ENCODE results near the gene LYG2.
"Not testable (repeated sequence)": the region's sequence is repeated elsewhere in the genome, so short reads cannot be mapped to it uniquely, and the experiment has no call there.

LYG2 gene

GRCh38 chr2:99255491-99256318 lies at the start of gene LYG2:
LYG2 (minus strand) TSS chr2:99255666; CDS start chr2:99254260, 1,406 bp downstream.
- DNase-seq (ENCODE audit: low spot score) (no peak), ATAC-seq (ENCODE audit: low read depth) (no peak)
- Histone ChIP-seq H3K27me3 (ENCODE audit: insufficient read depth, poor library complexity, severe bottlenecking) (no peaks in the 10 kb centered on the region), H3K36me3 (ENCODE audit: low read depth) (no peaks in the 10 kb centered on the region), H3K27ac (ENCODE audit: poor library complexity, severe bottlenecking) (no peak within 1 kb of the TSS), H3K9me3 (ENCODE audit: severe bottlenecking) (no peaks in the 10 kb centered on the region), H3K4me1 (ENCODE audit: insufficient read depth, poor library complexity, severe bottlenecking) (no peaks in the 10 kb centered on the region), H3K4me3 (ENCODE audit: severe bottlenecking) (no peak within 1 kb of the TSS)
- no peak for TF ChIP-seq CTCF (IDR thresholded peaks at IDR 0.05; ENCODE audit: poor library complexity, severe bottlenecking)

- not testable (repeated sequence) for H3K27me3 ChIP-seq (ENCODE audit: insufficient read depth, poor library complexity, severe bottlenecking); ATAC-seq (ENCODE audit: low read depth); DNase-seq (ENCODE audit: low spot score); H3K4me3 ChIP-seq (ENCODE audit: severe bottlenecking); H3K36me3 ChIP-seq (ENCODE audit: low read depth); H3K27ac ChIP-seq (ENCODE audit: poor library complexity, severe bottlenecking); H3K9me3 ChIP-seq (ENCODE audit: severe bottlenecking); H3K4me1 ChIP-seq (ENCODE audit: insufficient read depth, poor library complexity, severe bottlenecking)
Measured at GRCh38 chr2:99301097-99301496, 45.6 kb upstream of the LYG2 start, which contains the start of gene LYG1. LYG1 (minus strand) TSS chr2:99301197; CDS start chr2:99295670, 5,527 bp downstream.

GRCh38 chr2:99299580-99299979 lies 44.1 kb upstream of the LYG2 start:
- no peaks in the 10 kb centered on the region for H3K4me1 ChIP-seq (ENCODE audit: insufficient read depth, poor library complexity, severe bottlenecking)
- DNase-seq (ENCODE audit: low spot score) (no peak), ATAC-seq (ENCODE audit: low read depth) (no peak)
- H3K36me3 ChIP-seq (ENCODE audit: low read depth): no peaks in the 10 kb centered on the region
- H3K27me3 ChIP-seq (ENCODE audit: insufficient read depth, poor library complexity, severe bottlenecking): no peaks in the 10 kb centered on the region
- no peak overlapping the region for H3K27ac ChIP-seq (ENCODE audit: poor library complexity, severe bottlenecking)
- H3K4me3 ChIP-seq (ENCODE audit: severe bottlenecking): no peak overlapping the region
- no peaks in the 10 kb centered on the region for H3K9me3 ChIP-seq (ENCODE audit: severe bottlenecking)
- TF ChIP-seq CTCF (IDR thresholded peaks at IDR 0.05; ENCODE audit: poor library complexity, severe bottlenecking): no peak

- ATAC-seq (ENCODE audit: low read depth) (no peak), DNase-seq (ENCODE audit: low spot score) (no peak)
- Histone ChIP-seq H3K36me3 (ENCODE audit: low read depth) (no peaks in the 10 kb centered on the region), H3K27ac (ENCODE audit: poor library complexity, severe bottlenecking) (no peak overlapping the region), H3K4me3 (ENCODE audit: severe bottlenecking) (no peak overlapping the region), H3K27me3 (ENCODE audit: insufficient read depth, poor library complexity, severe bottlenecking) (no peaks in the 10 kb centered on the region), H3K4me1 (ENCODE audit: insufficient read depth, poor library complexity, severe bottlenecking) (no peaks in the 10 kb centered on the region), H3K9me3 (ENCODE audit: severe bottlenecking) (no peaks in the 10 kb centered on the region)
- TF ChIP-seq CTCF (IDR thresholded peaks at IDR 0.05; ENCODE audit: poor library complexity, severe bottlenecking): no peak
Measured at GRCh38 chr2:99297994-99298393, 42.5 kb upstream of the LYG2 start.

GRCh38 chr2:99285526-99285925 lies 30.1 kb upstream of the LYG2 start:
- ATAC-seq (ENCODE audit: low read depth) (no peak), DNase-seq (ENCODE audit: low spot score) (no peak)
- TF ChIP-seq CTCF (IDR thresholded peaks at IDR 0.05; ENCODE audit: poor library complexity, severe bottlenecking): no peak
- no peak overlapping the region for H3K4me3 ChIP-seq (ENCODE audit: severe bottlenecking)
- H3K27me3 ChIP-seq (ENCODE audit: insufficient read depth, poor library complexity, severe bottlenecking): no peaks in the 10 kb centered on the region
- H3K4me1 ChIP-seq (ENCODE audit: insufficient read depth, poor library complexity, severe bottlenecking): no peaks in the 10 kb centered on the region
- H3K27ac ChIP-seq (ENCODE audit: poor library complexity, severe bottlenecking): no peak overlapping the region
- no peaks in the 10 kb centered on the region for H3K36me3 ChIP-seq (ENCODE audit: low read depth)
- no peaks in the 10 kb centered on the region for H3K9me3 ChIP-seq (ENCODE audit: severe bottlenecking)

All from RWPE2 (cell line).